DOHH2 (cell line): ENCODE measurements around the gene NDC1.

Source experiments
- H3F3A ChIP-seq: fragments of 200-600 bp; sonication (generic), shearing (Covaris generic); 2 replicates; pipeline ENCODE4 v1.6.0; 2016; ENCODE audit warnings: antibody characterized with exemption, mild to moderate bottlenecking; ENCODE audit not compliant: control insufficient read depth, insufficient read depth
- H3K27ac ChIP-seq: fragments of 200-600 bp; sonication (generic); 2 replicates; pipeline ENCODE4 v1.5.1; 2014; ENCODE audit warnings: low read depth, mild to moderate bottlenecking, low read length, moderate library complexity
- H3K27me3 ChIP-seq: fragments of 200-600 bp; sonication (generic); 2 replicates; pipeline ENCODE4 v1.6.1; 2014; ENCODE audit warnings: mild to moderate bottlenecking, low read length, mixed read lengths; ENCODE audit not compliant: control insufficient read depth
- H3K36me3 ChIP-seq: fragments of 200-600 bp; sonication (generic); 2 replicates; pipeline ENCODE4 v1.6.1; 2014; ENCODE audit warnings: mild to moderate bottlenecking, low read length, moderate library complexity, mixed read lengths; ENCODE audit not compliant: control insufficient read depth
- H3K4me1 ChIP-seq: fragments of 200-600 bp; sonication (generic); 2 replicates; pipeline ENCODE4 v1.6.1; 2014; ENCODE audit warnings: mild to moderate bottlenecking, low read length, mixed read lengths; ENCODE audit not compliant: control insufficient read depth
- H3K4me2 ChIP-seq: fragments of 200-600 bp; sonication (generic); 2 replicates; pipeline ENCODE4 v1.6.0; 2014; ENCODE audit warnings: mild to moderate bottlenecking, low read length, moderate library complexity
- H3K4me3 ChIP-seq: fragments of 200-600 bp; sonication (generic); 2 replicates; pipeline ENCODE4 v1.5.1; 2014; ENCODE audit warnings: mild to moderate bottlenecking, low read length, mixed read lengths
- H3K79me2 ChIP-seq: fragments of 200-600 bp; sonication (generic); 2 replicates; pipeline ENCODE4 v1.6.1; 2014; ENCODE audit warnings: mild to moderate bottlenecking, low read length, mixed read lengths; ENCODE audit not compliant: control insufficient read depth
- H3K9me2 ChIP-seq: fragments of 200-600 bp; sonication (generic); replicated peaks from 2 replicates; pipeline ENCODE4 v1.6.1; 2014; ENCODE audit warnings: mild to moderate bottlenecking, low read length, mixed read lengths; ENCODE audit not compliant: control insufficient read depth
- H3K9me3 ChIP-seq: fragments of 200-600 bp; sonication (generic); 2 replicates; pipeline ENCODE4 v1.6.1; 2014; ENCODE audit warnings: antibody characterized with exemption, low read length, mixed read lengths; ENCODE audit not compliant: control insufficient read depth, insufficient read depth
- H4K20me1 ChIP-seq: fragments of 200-600 bp; sonication (generic); 2 replicates; pipeline ENCODE4 v1.6.0; 2014; ENCODE audit warnings: low read depth, mild to moderate bottlenecking, antibody characterized with exemption, low read length, moderate library complexity; ENCODE audit not compliant: control insufficient read depth, insufficient read depth
- CTCF ChIP-seq: fragments of 200-600 bp; sonication (generic); IDR thresholded peaks from one replicate; pipeline ENCODE4 v1.5.1; 2014; ENCODE audit warnings: antibody characterized with exemption, mild to moderate bottlenecking, low read depth, low read length; ENCODE audit not compliant: poor library complexity, severe bottlenecking
- EZH2phosphoT487 ChIP-seq: fragments of 200-600 bp; sonication (generic); IDR thresholded peaks from 2 replicates; pipeline ENCODE4 v1.6.1; 2017; ENCODE audit warnings: borderline replicate concordance, mild to moderate bottlenecking, antibody characterized with exemption, low read length, moderate library complexity, mixed read lengths

Gene NDC1

GRCh38 chr1:53728196-53728595, 109.9 kb downstream of the NDC1 start:
- H3K36me3 ChIP-seq, result no peaks in the 10 kb centered on the region
- peaks cover 16% of the 10 kb centered on the region for H3K27me3 ChIP-seq

GRCh38 chr1:53727461-53728092, 110.5 kb downstream of the NDC1 start:
- no peaks in the 10 kb centered on the region for H3K9me3 ChIP-seq
- no peak overlapping the region for H3K4me2 ChIP-seq
- H3K9me2 ChIP-seq, result no peaks in the 10 kb centered on the region
- H3F3A ChIP-seq, result no peaks in the 10 kb centered on the region
- no peaks in the 10 kb centered on the region for H4K20me1 ChIP-seq
- no peak for TF ChIP-seq CTCF
- TF ChIP-seq EZH2phosphoT487, result no peak
- peaks cover 16% of the 10 kb centered on the region for H3K27me3 ChIP-seq
- no peaks in the 10 kb centered on the region for H3K4me1 ChIP-seq
- no peaks in the 10 kb centered on the region for H3K79me2 ChIP-seq
- no peaks in the 10 kb centered on the region for H3K36me3 ChIP-seq
- no peak overlapping the region for H3K27ac ChIP-seq
- no peak overlapping the region for H3K4me3 ChIP-seq

More at GRCh38 chr1:53728196-53728595, 109.9 kb downstream of the NDC1 start:
- H3K27ac ChIP-seq, result no peak overlapping the region
- no peak overlapping the region for H3K4me2 ChIP-seq
- TF ChIP-seq CTCF, result no peak
- TF ChIP-seq EZH2phosphoT487, result no peak
- H4K20me1 ChIP-seq, result no peaks in the 10 kb centered on the region
- H3K79me2 ChIP-seq, result no peaks in the 10 kb centered on the region
- H3K4me3 ChIP-seq, result no peak overlapping the region
- H3F3A ChIP-seq, result no peaks in the 10 kb centered on the region
- no peaks in the 10 kb centered on the region for H3K9me3 ChIP-seq
- H3K4me1 ChIP-seq, result no peaks in the 10 kb centered on the region
- H3K9me2 ChIP-seq, result no peaks in the 10 kb centered on the region

GRCh38 chr1:53726009-53726600, 112.0 kb downstream of the NDC1 start:
- H3K4me2 ChIP-seq, result no peak overlapping the region
- no peaks in the 10 kb centered on the region for H3K4me1 ChIP-seq
- H3K27ac ChIP-seq, result no peak overlapping the region
- TF ChIP-seq CTCF, result no peak
- H4K20me1 ChIP-seq, result no peaks in the 10 kb centered on the region
- no peaks in the 10 kb centered on the region for H3K9me2 ChIP-seq
- H3K36me3 ChIP-seq, result no peaks in the 10 kb centered on the region
- H3K79me2 ChIP-seq, result no peaks in the 10 kb centered on the region
- H3K4me3 ChIP-seq, result no peak overlapping the region
- H3K27me3 ChIP-seq, result peaks cover 12% of the 10 kb centered on the region
- H3F3A ChIP-seq, result no peaks in the 10 kb centered on the region
- no peaks in the 10 kb centered on the region for H3K9me3 ChIP-seq
